ENCODE measurements around the gene GALNT11.

- TF ChIP-seq, protein P1, sequence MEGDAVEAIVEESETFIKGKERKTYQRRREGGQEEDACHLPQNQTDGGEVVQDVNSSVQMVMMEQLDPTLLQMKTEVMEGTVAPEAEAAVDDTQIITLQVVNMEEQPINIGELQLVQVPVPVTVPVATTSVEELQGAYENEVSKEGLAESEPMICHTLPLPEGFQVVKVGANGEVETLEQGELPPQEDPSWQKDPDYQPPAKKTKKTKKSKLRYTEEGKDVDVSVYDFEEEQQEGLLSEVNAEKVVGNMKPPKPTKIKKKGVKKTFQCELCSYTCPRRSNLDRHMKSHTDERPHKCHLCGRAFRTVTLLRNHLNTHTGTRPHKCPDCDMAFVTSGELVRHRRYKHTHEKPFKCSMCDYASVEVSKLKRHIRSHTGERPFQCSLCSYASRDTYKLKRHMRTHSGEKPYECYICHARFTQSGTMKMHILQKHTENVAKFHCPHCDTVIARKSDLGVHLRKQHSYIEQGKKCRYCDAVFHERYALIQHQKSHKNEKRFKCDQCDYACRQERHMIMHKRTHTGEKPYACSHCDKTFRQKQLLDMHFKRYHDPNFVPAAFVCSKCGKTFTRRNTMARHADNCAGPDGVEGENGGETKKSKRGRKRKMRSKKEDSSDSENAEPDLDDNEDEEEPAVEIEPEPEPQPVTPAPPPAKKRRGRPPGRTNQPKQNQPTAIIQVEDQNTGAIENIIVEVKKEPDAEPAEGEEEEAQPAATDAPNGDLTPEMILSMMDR (optimal IDR thresholded peaks at IDR 0.05 in 1 of 3, IDR thresholded peaks at IDR 0.05 in 1 of 3, conservative IDR thresholded peaks at IDR 0.05 in 1 of 3; ENCODE audit: extremely low read depth in 1 of 3, insufficient read depth in 2 of 3, low read length in 3 of 3) = no peak
- no peak for TF ChIP-seq EZH2 (IDR thresholded peaks at IDR 0.05; ENCODE audit: low read length)
Observed at GRCh38 chr7:152128741-152129461, 103.4 kb downstream of the GALNT11 start.
